Endothelial cell (in vitro differentiated cells): ENCODE data around the gene OLFML2A. TPM values are rescaled to one million over a fixed set of nuclear protein-coding genes. Genes with fewer than 3 reads are reported as not detected.
A peak's percentile ranks its signal among the peaks of the same experiment; 100 is the strongest.

Source experiments
- DNase-seq: peaks from one replicate; pipeline ENCODE4 v3.0.0; 2021; ENCODE audit warnings: low spot score
- H3K27ac Mint-ChIP-seq: one replicate; pipeline ENCODE4 v1.8.0; 2021; ENCODE audit warnings: mixed read lengths, inconsistent platforms; ENCODE audit not compliant: unreplicated experiment
- H3K27me3 Mint-ChIP-seq: one replicate; pipeline ENCODE4 v1.8.0; 2021; ENCODE audit warnings: mild to moderate bottlenecking, moderate library complexity, mixed read lengths, inconsistent platforms; ENCODE audit not compliant: unreplicated experiment
- H3K36me3 Mint-ChIP-seq: one replicate; pipeline ENCODE4 v1.8.0; 2021; ENCODE audit warnings: mild to moderate bottlenecking, low read depth, mixed read lengths, inconsistent platforms; ENCODE audit not compliant: unreplicated experiment
- H3K4me1 Mint-ChIP-seq: one replicate; pipeline ENCODE4 v1.8.0; 2021; ENCODE audit warnings: mild to moderate bottlenecking, mixed read lengths, inconsistent platforms; ENCODE audit not compliant: unreplicated experiment
- H3K4me3 Mint-ChIP-seq: one replicate; pipeline ENCODE4 v1.8.0; 2021; ENCODE audit warnings: mild to moderate bottlenecking, mixed read lengths, inconsistent platforms; ENCODE audit not compliant: unreplicated experiment
- H3K9me3 Mint-ChIP-seq: one replicate; pipeline ENCODE4 v1.8.0; 2021; ENCODE audit warnings: mixed read lengths, inconsistent platforms; ENCODE audit not compliant: unreplicated experiment
- CTCF ChIP-seq: fragments of 200-600 bp; sonication (generic); IDR thresholded peaks from one replicate; pipeline ENCODE4 v1.5.0; 2021; ENCODE audit warnings: antibody characterized with exemption; ENCODE audit not compliant: unreplicated experiment
- total RNA-seq: library from RNA; stranded (reverse); fragmentation: NEBNext Ultra II Directional; extraction: Animal tissue kit (Norgen Biotek cat#: 25700); gene quantifications from one replicate; pipeline ENCODE4 v1.2.1, GENCODE V29; 2021; ENCODE audit not compliant: unreplicated experiment

OLFML2A gene
- total RNA-seq, 1 donor from 2014 or later = 18.2 TPM

- no peaks in the 10 kb centered on the region for H3K9me3 Mint-ChIP-seq
- H3K4me1 Mint-ChIP-seq = peaks cover 5% of the 10 kb centered on the region
- no peak overlapping the region for H3K4me3 Mint-ChIP-seq
- no peaks in the 10 kb centered on the region for H3K36me3 Mint-ChIP-seq
- no peak for DNase-seq
- TF ChIP-seq CTCF = no peak
- H3K27me3 Mint-ChIP-seq = peaks cover 8% of the 10 kb centered on the region
- H3K27ac Mint-ChIP-seq = no peak overlapping the region
These were observed 31.5 kb downstream of the OLFML2A start for GRCh38 chr9:124808246-124808956.

- H3K9me3 Mint-ChIP-seq = no peaks in the 10 kb centered on the region
- no peak for TF ChIP-seq CTCF
- peaks cover 5% of the 10 kb centered on the region for H3K4me1 Mint-ChIP-seq
- no peak overlapping the region for H3K27ac Mint-ChIP-seq
- H3K27me3 Mint-ChIP-seq = peaks cover 8% of the 10 kb centered on the region
- DNase-seq = no peak
- H3K36me3 Mint-ChIP-seq = no peaks in the 10 kb centered on the region
- H3K4me3 Mint-ChIP-seq = no peak overlapping the region
These were observed 32.3 kb downstream of the OLFML2A start for GRCh38 chr9:124809211-124809610.

- Mint-ChIP-seq H3K9me3 (no peaks in the 10 kb centered on the region), H3K4me1 (peaks cover 5% of the 10 kb centered on the region), H3K36me3 (no peaks in the 10 kb centered on the region), H3K27ac (no peak overlapping the region), H3K27me3 (peaks cover 8% of the 10 kb centered on the region), H3K4me3 (no peak overlapping the region)
- DNase-seq = no peak
- TF ChIP-seq CTCF = no peak
These were observed 33.0 kb downstream of the OLFML2A start for GRCh38 chr9:124809741-124810500.

- peak overlapping the region; percentile 70 for H3K27ac Mint-ChIP-seq
- peak; percentile 36 for DNase-seq
These were observed 33.9 kb downstream of the OLFML2A start for GRCh38 chr9:124810663-124811355.

More at GRCh38 chr9:124810663-124811355, 33.9 kb downstream of the OLFML2A start:
- H3K4me1 Mint-ChIP-seq = peaks cover 5% of the 10 kb centered on the region
- H3K36me3 Mint-ChIP-seq = no peaks in the 10 kb centered on the region
- H3K9me3 Mint-ChIP-seq = no peaks in the 10 kb centered on the region
- H3K27me3 Mint-ChIP-seq = peaks cover 7% of the 10 kb centered on the region
- TF ChIP-seq CTCF = no peak
- no peak overlapping the region for H3K4me3 Mint-ChIP-seq
